ENCODE data around the gene SNX24. TPM values are rescaled to one million over a fixed set of nuclear protein-coding genes. Genes with fewer than 3 reads are reported as not detected.

SNX24 gene
- total RNA-seq, 1 donor from 2014 or later = 16.0 TPM

DNA sequence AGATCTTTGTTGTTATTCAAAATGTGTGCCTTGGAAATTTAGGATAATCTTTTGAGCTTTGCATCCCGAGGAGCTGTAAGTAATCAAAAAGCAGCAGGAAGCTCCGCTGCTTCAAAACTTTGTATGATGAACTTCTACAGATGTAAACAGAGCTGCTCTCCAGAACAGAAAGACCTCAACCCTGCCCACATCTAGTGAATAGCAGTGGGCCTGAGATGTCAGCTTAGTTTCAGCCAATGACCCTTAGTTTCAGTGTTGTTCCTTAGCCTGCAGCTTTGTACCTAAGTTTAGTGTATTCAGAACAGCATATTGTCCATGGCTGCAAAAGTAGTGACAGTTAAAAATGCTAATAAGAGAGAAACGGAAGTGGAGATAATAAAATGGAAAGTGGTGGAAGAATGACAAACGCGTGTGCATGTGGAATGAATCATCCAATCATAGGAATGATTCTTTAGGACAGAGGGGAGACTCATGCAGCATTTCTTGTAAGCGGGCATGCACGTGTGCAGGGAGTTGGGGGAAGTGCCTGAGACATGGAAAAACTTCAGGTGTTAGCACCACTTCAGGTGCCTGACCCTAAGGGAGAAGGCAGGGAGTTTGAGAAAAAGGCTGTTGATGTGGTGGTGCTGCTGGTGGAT, 24.9 kb downstream of the SNX24 start:
- Histone ChIP-seq H3K4me1 (peaks cover 12% of the 10 kb centered on the region), H3K4me3 (no peak overlapping the region), H3K27ac (replicated peaks) (no peak overlapping the region), H3K36me3 (peaks cover 22% of the 10 kb centered on the region), H3K27me3 (ENCODE audit: low read depth) (no peaks in the 10 kb centered on the region), H3K9me3 (replicated peaks) (no peaks in the 10 kb centered on the region)
- TF ChIP-seq, protein P1, sequence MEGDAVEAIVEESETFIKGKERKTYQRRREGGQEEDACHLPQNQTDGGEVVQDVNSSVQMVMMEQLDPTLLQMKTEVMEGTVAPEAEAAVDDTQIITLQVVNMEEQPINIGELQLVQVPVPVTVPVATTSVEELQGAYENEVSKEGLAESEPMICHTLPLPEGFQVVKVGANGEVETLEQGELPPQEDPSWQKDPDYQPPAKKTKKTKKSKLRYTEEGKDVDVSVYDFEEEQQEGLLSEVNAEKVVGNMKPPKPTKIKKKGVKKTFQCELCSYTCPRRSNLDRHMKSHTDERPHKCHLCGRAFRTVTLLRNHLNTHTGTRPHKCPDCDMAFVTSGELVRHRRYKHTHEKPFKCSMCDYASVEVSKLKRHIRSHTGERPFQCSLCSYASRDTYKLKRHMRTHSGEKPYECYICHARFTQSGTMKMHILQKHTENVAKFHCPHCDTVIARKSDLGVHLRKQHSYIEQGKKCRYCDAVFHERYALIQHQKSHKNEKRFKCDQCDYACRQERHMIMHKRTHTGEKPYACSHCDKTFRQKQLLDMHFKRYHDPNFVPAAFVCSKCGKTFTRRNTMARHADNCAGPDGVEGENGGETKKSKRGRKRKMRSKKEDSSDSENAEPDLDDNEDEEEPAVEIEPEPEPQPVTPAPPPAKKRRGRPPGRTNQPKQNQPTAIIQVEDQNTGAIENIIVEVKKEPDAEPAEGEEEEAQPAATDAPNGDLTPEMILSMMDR (IDR thresholded peaks at IDR 0.05; ENCODE audit: borderline replicate concordance) = no peak
- intact Hi-C loops (cut with micrococcal nuclease) = no loop called here
- no peak for DNase-seq

DNA sequence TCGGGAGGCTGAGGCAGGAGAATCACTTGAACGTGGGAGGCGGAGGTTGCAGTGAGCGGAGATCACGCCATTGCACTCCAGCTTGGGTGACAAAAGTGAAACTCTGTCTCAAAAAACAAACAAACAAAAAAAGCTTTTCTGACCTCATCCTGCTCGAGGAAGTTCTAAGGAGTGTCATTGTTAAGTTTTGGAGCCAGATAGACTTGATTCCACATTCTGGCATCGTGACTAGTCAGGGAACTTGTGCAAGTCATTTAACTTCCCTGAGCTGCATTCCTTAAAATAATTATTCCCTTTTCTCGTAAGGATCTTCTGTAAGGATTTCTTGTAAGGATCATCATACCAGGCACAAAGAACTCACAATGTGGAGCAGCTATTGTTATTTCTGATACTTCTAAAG, 26.2 kb downstream of the SNX24 start:
- Histone ChIP-seq H3K9me3 (replicated peaks) (no peaks in the 10 kb centered on the region), H3K4me3 (no peak overlapping the region), H3K36me3 (peaks cover 16% of the 10 kb centered on the region), H3K4me1 (peaks cover 12% of the 10 kb centered on the region), H3K27ac (replicated peaks) (no peak overlapping the region), H3K27me3 (ENCODE audit: low read depth) (no peaks in the 10 kb centered on the region)
- TF ChIP-seq, protein P1 (IDR thresholded peaks at IDR 0.05; ENCODE audit: borderline replicate concordance) = no peak
- intact Hi-C loops (cut with micrococcal nuclease) = no loop called here
- no peak for DNase-seq

DNA sequence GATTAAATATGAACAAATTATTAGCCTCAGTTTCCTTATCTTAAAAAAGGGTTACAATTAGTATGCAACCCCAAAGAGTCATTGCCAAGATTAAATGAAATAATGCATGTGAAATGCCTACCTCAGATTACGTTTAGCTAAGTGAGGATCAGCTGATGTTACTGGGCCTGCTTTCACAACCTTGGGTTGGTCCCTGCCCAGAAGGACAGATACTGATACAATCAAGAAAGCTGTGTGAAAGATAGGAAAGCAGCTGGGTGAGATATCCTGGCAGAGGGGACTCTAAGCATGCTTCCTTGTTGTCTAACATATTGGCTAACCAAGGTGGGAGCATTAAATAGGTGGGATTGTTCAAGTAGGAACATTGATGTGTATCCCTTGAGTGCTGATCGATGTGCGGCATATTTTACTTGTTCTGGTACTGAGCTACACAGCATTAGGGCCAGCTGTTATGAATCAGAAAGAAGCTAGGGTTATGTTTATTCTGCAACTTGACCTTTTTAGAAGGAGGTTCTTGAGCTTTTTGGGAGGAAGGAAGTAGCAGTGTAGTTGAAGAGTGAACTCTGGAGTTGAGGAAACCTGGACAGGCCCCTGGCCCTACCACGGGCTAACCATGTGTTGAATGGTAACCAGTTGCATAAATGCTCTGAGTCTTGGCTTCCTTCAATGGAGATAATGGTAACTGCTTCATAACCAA, 28.9 kb downstream of the SNX24 start:
- H3K36me3 ChIP-seq = no peaks in the 10 kb centered on the region
- TF ChIP-seq, protein P1 (IDR thresholded peaks at IDR 0.05; ENCODE audit: borderline replicate concordance) = no peak
- no peak overlapping the region for H3K4me3 ChIP-seq
- no peaks in the 10 kb centered on the region for H3K27me3 ChIP-seq (ENCODE audit: low read depth)
- peaks cover 12% of the 10 kb centered on the region for H3K4me1 ChIP-seq
- intact Hi-C loops (cut with micrococcal nuclease) = no loop called here
- no peak overlapping the region for H3K27ac ChIP-seq (replicated peaks)
- no peaks in the 10 kb centered on the region for H3K9me3 ChIP-seq (replicated peaks)
- no peak for DNase-seq

DNA sequence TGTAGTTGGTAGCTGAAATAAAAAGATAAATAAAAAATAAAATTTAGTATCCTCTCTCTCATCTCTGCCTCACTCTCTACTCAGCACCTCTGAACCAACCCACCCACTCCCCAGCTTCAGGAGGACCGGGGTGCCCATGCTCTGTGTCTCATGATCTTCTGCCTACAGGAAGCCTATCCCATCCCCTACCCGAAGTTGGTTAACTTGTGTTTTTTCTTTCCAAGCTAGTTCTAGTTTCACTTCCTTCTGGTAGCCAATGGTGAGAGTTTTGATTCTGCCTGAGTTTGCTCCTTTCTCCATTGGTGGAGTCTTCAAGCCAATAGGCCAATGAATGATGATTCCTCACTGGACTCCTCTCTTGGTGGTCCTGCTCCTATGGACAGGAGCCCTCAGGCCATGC, 32.1 kb downstream of the SNX24 start:
- H3K4me3 ChIP-seq = no peak overlapping the region

DNA sequence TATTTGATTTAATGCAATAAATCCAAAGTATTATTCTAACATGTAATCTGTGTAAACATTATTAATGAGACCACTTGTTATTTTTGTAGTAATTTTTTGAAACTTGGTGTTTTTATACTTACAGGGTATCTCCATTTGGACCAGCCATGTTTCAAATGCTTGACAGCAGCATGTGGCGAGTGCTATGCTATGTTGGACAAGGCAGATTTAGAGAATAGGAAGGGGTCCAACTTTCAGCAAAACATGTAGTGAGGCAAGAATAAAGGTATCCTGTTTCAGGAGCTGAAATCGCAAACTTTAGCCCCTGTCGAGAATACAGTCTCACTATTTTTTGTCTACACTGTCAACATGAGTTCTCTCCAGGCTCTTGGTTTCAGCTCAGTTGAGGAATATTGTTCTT, 33.7 kb downstream of the SNX24 start:
- H3K4me3 ChIP-seq = no peak overlapping the region
- no peaks in the 10 kb centered on the region for H3K36me3 ChIP-seq
- H3K9me3 ChIP-seq (replicated peaks) = no peaks in the 10 kb centered on the region
- intact Hi-C loops (cut with micrococcal nuclease) = no loop called here
- H3K4me1 ChIP-seq = peaks cover 15% of the 10 kb centered on the region
- DNase-seq = no peak
- H3K27me3 ChIP-seq (ENCODE audit: low read depth) = no peaks in the 10 kb centered on the region
- TF ChIP-seq, protein P1 (IDR thresholded peaks at IDR 0.05; ENCODE audit: borderline replicate concordance) = no peak
- H3K27ac ChIP-seq (replicated peaks) = no peak overlapping the region

More for the DNA sequence above, 32.1 kb downstream of the SNX24 start:
- Histone ChIP-seq H3K27me3 (ENCODE audit: low read depth) (no peaks in the 10 kb centered on the region), H3K4me1 (peaks cover 15% of the 10 kb centered on the region), H3K9me3 (replicated peaks) (no peaks in the 10 kb centered on the region), H3K27ac (replicated peaks) (no peak overlapping the region), H3K36me3 (no peaks in the 10 kb centered on the region)
- no peak for DNase-seq
- intact Hi-C loops (cut with micrococcal nuclease) = no loop called here
- TF ChIP-seq, protein P1 (IDR thresholded peaks at IDR 0.05; ENCODE audit: borderline replicate concordance) = no peak

All from left ventricle myocardium inferior (tissue), 1 donor.